Left renal pelvis (tissue), 4 donors: ENCODE results near the gene MED13. TPM values are rescaled to one million over a fixed set of nuclear protein-coding genes. Genes with fewer than 3 reads are reported as not detected.
"Not testable (repeated sequence)": the region's sequence is repeated elsewhere in the genome, so short reads cannot be mapped to it uniquely, and the experiment has no call there.

Source experiments
- DNase-seq, 4 donors: peaks; one replicate each; pipeline ENCODE4 v3.0.0-alpha.2; 2013; ENCODE audit warnings: low read depth in 4 of 4, low spot score in 3 of 4
- polyA plus RNA-seq, 4 donors: library from polyadenylated mRNA; unstranded; fragments of 120-200 nt; gene quantifications; one replicate each; pipeline ENCODE4 v1.2.1, GENCODE V29; 2013; ENCODE audit not compliant: insufficient read length in 4 of 4

MED13 gene
- polyA plus RNA-seq, 4 donors = 45.3 to 53.7 (median 49.5) TPM

DNA sequence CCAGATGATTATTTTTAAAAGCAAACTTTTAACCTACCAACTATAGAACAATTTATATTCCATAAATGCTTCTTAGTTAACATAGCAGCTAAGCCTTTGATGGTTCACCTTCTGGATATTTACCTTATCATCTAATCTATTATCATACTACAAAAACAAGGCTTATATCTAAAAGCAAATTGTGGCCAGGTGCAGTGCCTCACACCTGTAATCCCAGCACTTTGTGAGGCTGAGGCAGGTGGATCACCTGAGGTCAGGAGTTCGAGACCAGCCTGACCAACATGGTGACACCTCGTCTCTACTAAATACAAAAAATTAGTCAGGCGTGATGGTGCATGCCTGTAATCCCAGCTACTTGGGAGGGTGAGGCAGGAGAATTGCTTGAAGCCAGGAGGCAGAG lies 61.9 kb downstream of the MED13 start:
- not testable (repeated sequence) for DNase-seq

- DNase-seq = no peak
Measured at GRCh38 chr17:62001105-62001504, 64.0 kb downstream of the MED13 start.

GRCh38 chr17:62000186-62000585 lies 64.9 kb downstream of the MED13 start:
- no peak for DNase-seq

GRCh38 chr17:61998534-61998933 lies 66.5 kb downstream of the MED13 start:
- DNase-seq = not testable (repeated sequence)

- DNase-seq = no peak
Measured at GRCh38 chr17:61997664-61998063, 67.4 kb downstream of the MED13 start.

- no peak for DNase-seq
Measured at GRCh38 chr17:61996916-61997605, 68.0 kb downstream of the MED13 start.

DNA sequence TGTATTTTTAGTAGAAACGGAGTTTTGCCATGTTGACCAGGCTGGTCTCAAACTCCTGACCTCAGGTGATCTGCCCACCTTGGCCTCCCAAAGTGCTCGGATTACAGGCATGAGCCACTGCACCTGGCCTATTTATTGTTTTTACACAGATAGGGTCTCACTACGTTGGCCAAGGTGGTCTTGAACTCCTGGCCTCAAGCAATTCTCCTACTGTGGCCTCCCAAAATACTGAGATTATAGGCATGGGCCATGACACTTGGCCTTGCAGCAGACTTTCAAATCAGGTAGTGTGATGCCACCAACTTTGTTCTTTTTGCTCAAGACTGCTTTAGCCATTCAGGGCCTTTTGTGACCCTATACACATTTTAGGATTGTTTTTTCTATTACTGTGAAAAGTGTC lies 75.6 kb downstream of the MED13 start:
- no peak for DNase-seq

GRCh38 chr17:61986898-61987297 lies 78.2 kb downstream of the MED13 start:
- no peak for DNase-seq

- DNase-seq = no peak
Measured at GRCh38 chr17:61984821-61985220, 80.3 kb downstream of the MED13 start.

DNA sequence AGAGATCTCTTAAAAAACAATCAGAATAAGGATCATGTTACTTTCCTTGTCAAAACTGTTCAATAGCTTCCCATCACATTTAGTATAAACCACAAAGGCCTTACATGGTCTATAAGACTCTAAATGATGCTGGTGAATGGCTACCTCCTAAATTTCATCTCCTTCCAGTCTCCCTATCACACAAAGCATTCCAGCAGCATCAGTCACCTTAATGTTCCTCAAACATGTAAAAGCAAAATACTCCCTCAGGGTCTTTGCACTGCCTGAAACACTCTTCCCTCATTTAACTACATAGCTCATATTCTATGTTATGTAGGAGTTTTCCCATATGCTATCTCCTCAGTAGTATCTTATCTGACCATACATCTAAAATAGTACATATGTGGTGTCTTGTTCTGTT lies 83.8 kb downstream of the MED13 start:
- DNase-seq = no peak

DNA sequence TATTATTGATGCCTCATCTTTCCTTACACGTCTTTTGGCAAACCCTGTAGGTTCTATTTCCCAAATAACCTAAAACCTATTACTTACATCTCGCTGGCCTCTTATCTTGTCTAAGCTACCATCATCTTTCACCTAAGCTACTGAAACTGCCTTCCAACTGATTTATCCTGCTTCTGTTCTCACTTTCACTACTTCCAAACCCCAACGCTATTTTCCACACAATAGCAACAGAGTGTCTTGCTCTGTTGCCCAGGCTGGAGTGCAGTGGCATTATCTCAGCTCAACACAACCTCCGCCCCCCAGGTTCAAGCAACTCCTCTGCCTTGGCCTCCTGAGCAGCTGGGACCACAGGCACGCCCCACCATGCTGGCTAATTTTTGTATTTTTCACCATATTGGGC lies 84.5 kb downstream of the MED13 start:
- DNase-seq = no peak

- no peak for DNase-seq
Measured at GRCh38 chr17:61974115-61974514, 91.0 kb downstream of the MED13 start.

DNA sequence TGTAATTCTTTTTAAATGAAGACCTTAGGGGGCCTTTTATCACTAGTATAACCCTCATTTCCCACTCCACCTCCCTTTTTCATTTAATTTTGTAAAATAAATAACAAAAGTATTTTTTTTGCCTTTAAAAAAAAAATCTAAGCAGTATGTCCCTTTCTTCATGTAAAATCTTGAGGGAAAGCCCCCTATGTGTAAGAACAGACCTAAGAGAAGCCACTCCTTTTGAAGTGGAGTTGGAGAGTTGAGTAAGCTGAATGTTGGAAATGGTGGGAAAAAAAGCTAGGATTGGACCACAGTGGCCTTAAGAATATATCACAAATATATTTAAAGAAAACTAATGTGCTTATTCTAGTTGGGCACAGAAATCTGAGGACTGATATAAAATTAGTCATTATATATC lies 92.8 kb downstream of the MED13 start:
- DNase-seq = no peak

GRCh38 chr17:61970030-61970429 lies 95.0 kb downstream of the MED13 start:
- DNase-seq = no peak

DNA sequence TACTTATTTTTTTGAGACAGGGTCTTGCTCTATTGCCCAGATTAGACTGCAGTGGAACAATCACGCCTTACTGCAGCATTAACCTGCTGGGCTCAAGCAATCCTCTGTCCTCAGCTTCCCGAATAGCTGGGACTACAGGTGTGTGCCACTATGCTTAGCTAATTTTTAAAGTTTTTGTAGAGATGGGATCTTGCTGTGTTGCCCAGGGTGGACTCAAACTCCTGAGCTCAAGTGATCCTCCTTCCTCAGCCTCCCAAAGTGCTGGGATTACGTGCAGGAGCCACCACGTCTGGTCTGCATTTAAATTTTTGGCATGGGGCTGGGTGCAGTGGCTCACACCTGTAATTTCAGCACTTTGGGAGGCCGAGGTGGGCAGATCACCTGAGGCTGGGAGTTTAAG lies 96.3 kb downstream of the MED13 start:
- no peak for DNase-seq

GRCh38 chr17:61967729-61968128 lies 97.3 kb downstream of the MED13 start:
- DNase-seq = no peak

DNA sequence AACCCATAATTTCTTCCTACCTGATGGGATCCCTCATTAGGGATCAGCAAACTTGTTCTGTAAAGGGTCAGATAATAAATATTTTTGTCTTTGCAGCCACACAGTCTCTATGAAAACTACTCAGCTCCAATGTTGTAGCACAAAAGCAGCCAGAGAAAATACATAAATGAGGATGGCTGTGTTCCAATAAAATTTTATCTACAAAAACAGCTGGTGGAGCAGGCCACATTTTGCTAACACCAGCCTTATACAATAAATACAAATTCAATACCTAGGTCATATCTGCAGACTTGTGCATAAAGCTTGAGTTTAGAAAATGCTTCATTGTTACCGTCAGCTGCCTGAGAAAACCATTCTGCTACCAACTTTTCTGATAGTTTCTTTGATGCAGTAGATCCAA lies 98.9 kb downstream of the MED13 start:
- DNase-seq = no peak

- DNase-seq = no peak
Measured at GRCh38 chr17:61955619-61956018, 109.5 kb downstream of the MED13 start.

GRCh38 chr17:61947367-61948078 lies 117.6 kb downstream of the MED13 start:
- DNase-seq = no peak

GRCh38 chr17:61946359-61946758 lies 118.7 kb downstream of the MED13 start:
- no peak for DNase-seq

DNA sequence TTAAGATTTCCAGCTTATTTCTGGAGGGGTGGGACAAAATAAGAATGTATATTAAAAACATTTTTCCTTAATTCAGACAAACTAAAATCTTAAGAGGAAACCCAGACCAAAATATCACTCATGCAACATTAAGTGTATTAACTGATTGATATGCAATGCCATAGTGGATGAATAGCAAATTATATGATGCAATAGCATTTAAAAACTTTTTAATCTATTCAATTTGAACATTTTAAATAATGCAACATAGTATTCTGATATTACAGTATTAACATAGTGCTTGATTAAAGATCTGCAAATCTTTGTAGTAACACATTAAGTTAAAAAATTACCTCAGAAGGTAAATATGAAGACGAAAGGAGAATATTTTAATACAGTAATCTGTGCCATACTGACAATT lies 122.0 kb downstream of the MED13 start:
- no peak for DNase-seq

- no peak for DNase-seq
Measured at GRCh38 chr17:61942085-61942484, 123.0 kb downstream of the MED13 start.

GRCh38 chr17:61928101-61928436 lies 137.0 kb downstream of the MED13 start:
- no peak for DNase-seq
